Endothelial cell of umbilical vein (primary cell): ENCODE results near the gene ZBTB40.

Experiments
- JUN ChIP-seq: IDR thresholded peaks from 2 replicates; pipeline ENCODE4 v1.6.1; 2011; ENCODE audit warnings: borderline replicate concordance, low read depth; ENCODE audit not compliant: insufficient read length, insufficient read depth
- MYC ChIP-seq: IDR thresholded peaks from one replicate; pipeline ENCODE4 v1.6.1; 2011; ENCODE audit warnings: mild to moderate bottlenecking, low read depth, low read length
- POLR2A ChIP-seq: IDR thresholded peaks from 2 replicates; pipeline ENCODE4 v1.6.1; 2012; ENCODE audit warnings: low read depth, mild to moderate bottlenecking, control low read depth, low read length
- TF ChIP-seq, protein P1 (sequence below), 2 donors: IDR thresholded peaks; 1 replicate in 1 of 2; 2 replicates in 1 of 2; pipeline ENCODE4 v1.5.1; 2011; ENCODE audit warnings: low read length in 2 of 2, mild to moderate bottlenecking in 2 of 2, moderate library complexity in 2 of 2, control low read depth in 1 of 2, inconsistent platforms in 1 of 2, low read depth in 1 of 2; ENCODE audit not compliant: insufficient read depth in 1 of 2; ENCODE audit errors: extremely low read depth in 1 of 2

DNA sequence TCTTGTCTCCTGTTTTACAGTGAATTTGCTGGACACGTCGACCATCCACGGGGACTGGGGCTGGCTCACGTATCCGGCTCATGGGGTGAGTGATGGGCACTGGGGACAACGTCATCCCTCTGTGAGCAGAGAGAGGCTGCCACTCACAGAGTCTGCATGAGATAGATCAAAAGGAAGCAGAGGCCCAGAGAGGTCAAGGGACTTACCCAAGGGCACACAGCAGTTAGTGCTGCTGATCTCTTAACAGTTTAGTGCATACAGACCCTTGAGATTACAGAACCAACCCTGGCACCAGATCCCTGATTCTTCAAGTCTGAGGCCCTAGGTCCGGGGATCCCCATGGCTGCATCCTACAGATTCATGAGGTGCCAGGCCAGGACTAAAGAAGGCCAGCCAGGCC lies 117.6 kb downstream of the ZBTB40 start:
- TF ChIP-seq MYC (no peak), JUN (no peak), POLR2A (no peak)
- TF ChIP-seq, protein P1, sequence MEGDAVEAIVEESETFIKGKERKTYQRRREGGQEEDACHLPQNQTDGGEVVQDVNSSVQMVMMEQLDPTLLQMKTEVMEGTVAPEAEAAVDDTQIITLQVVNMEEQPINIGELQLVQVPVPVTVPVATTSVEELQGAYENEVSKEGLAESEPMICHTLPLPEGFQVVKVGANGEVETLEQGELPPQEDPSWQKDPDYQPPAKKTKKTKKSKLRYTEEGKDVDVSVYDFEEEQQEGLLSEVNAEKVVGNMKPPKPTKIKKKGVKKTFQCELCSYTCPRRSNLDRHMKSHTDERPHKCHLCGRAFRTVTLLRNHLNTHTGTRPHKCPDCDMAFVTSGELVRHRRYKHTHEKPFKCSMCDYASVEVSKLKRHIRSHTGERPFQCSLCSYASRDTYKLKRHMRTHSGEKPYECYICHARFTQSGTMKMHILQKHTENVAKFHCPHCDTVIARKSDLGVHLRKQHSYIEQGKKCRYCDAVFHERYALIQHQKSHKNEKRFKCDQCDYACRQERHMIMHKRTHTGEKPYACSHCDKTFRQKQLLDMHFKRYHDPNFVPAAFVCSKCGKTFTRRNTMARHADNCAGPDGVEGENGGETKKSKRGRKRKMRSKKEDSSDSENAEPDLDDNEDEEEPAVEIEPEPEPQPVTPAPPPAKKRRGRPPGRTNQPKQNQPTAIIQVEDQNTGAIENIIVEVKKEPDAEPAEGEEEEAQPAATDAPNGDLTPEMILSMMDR (IDR thresholded peaks at IDR 0.05; ENCODE audit: extremely low read depth in 1 of 2, insufficient read depth in 1 of 2, low read depth in 1 of 2, low read length in 2 of 2): no peak
